ENCODE results near the gene SACS. TPM values are rescaled to one million over a fixed set of nuclear protein-coding genes. Genes with fewer than 3 reads are reported as not detected.

Gene SACS
- total and polyA plus RNA-seq, 2 experiments from 2014 or later: 3.2 to 29.9 TPM

- Histone ChIP-seq H3K4me2 (no peak overlapping the region), H3K27me3 (no peaks in the 10 kb centered on the region), H3K27ac (no peak overlapping the region), H3K4me1 (ENCODE audit: insufficient read depth) (no peaks in the 10 kb centered on the region), H3K79me2 (no peaks in the 10 kb centered on the region), H3K9me2 (replicated peaks; ENCODE audit: insufficient read depth) (no peaks in the 10 kb centered on the region), H3K4me3 (no peak overlapping the region), H3K36me3 (replicated peaks; ENCODE audit: insufficient read depth, low read depth) (no peaks in the 10 kb centered on the region), H3K9me3 (ENCODE audit: low read depth) (no peaks in the 10 kb centered on the region), H4K20me1 (ENCODE audit: insufficient read depth, poor library complexity, severe bottlenecking) (no peaks in the 10 kb centered on the region), H2AFZ (no peak overlapping the region)
- DNase-seq (ENCODE audit: low spot score): no peak
- TF ChIP-seq EZH2phosphoT487 (IDR thresholded peaks at IDR 0.05; ENCODE audit: low read depth, severe bottlenecking, unreplicated experiment) (no peak), EZH2 (IDR thresholded peaks at IDR 0.05; ENCODE audit: borderline replicate concordance) (no peak), CTCF (IDR thresholded peaks at IDR 0.05; ENCODE audit: poor library complexity) (no peak)
- WGBS (ENCODE audit: low lambda C conversion rate, missing lambda C conversion rate): 96% methylated on average over 5 of the region's 5 CpGs
Observed at GRCh38 chr13:23421596-23421995, 11.9 kb downstream of the SACS start.

- 97% methylated on average over 31 of the region's 33 CpGs for WGBS (ENCODE audit: low lambda C conversion rate, missing lambda C conversion rate)
- Histone ChIP-seq H2AFZ (no peak overlapping the region), H4K20me1 (ENCODE audit: insufficient read depth, poor library complexity, severe bottlenecking) (no peaks in the 10 kb centered on the region), H3K9me3 (ENCODE audit: low read depth) (no peaks in the 10 kb centered on the region), H3K79me2 (no peaks in the 10 kb centered on the region), H3K27ac (no peak overlapping the region), H3K4me2 (no peak overlapping the region), H3K36me3 (replicated peaks; ENCODE audit: insufficient read depth, low read depth) (no peaks in the 10 kb centered on the region), H3K27me3 (no peaks in the 10 kb centered on the region), H3K4me1 (ENCODE audit: insufficient read depth) (no peaks in the 10 kb centered on the region), H3K4me3 (no peak overlapping the region), H3K9me2 (replicated peaks; ENCODE audit: insufficient read depth) (no peaks in the 10 kb centered on the region)
- TF ChIP-seq CTCF (IDR thresholded peaks at IDR 0.05; ENCODE audit: poor library complexity): no peak
- TF ChIP-seq EZH2 (IDR thresholded peaks at IDR 0.05; ENCODE audit: borderline replicate concordance): no peak
- TF ChIP-seq EZH2phosphoT487 (IDR thresholded peaks at IDR 0.05; ENCODE audit: low read depth, severe bottlenecking, unreplicated experiment): no peak
- DNase-seq (ENCODE audit: low spot score): no peak
Observed at GRCh38 chr13:23418776-23419683, 14.5 kb downstream of the SACS start.

GRCh38 chr13:23414682-23415081, 18.8 kb downstream of the SACS start:
- Histone ChIP-seq H3K4me3 (no peak overlapping the region), H3K9me2 (replicated peaks; ENCODE audit: insufficient read depth) (no peaks in the 10 kb centered on the region), H3K9me3 (ENCODE audit: low read depth) (no peaks in the 10 kb centered on the region), H4K20me1 (ENCODE audit: insufficient read depth, poor library complexity, severe bottlenecking) (no peaks in the 10 kb centered on the region), H3K27me3 (no peaks in the 10 kb centered on the region), H3K36me3 (replicated peaks; ENCODE audit: insufficient read depth, low read depth) (no peaks in the 10 kb centered on the region), H2AFZ (no peak overlapping the region), H3K4me1 (ENCODE audit: insufficient read depth) (no peaks in the 10 kb centered on the region), H3K4me2 (no peak overlapping the region), H3K79me2 (no peaks in the 10 kb centered on the region), H3K27ac (no peak overlapping the region)
- no peak for DNase-seq (ENCODE audit: low spot score)
- TF ChIP-seq EZH2phosphoT487 (IDR thresholded peaks at IDR 0.05; ENCODE audit: low read depth, severe bottlenecking, unreplicated experiment): no peak
- no peak for TF ChIP-seq EZH2 (IDR thresholded peaks at IDR 0.05; ENCODE audit: borderline replicate concordance)
- 93% methylated on average over 2 of the region's 2 CpGs for WGBS (ENCODE audit: low lambda C conversion rate, missing lambda C conversion rate)

GRCh38 chr13:23411706-23412105, 21.8 kb downstream of the SACS start:
- Histone ChIP-seq H3K4me1 (ENCODE audit: insufficient read depth) (no peaks in the 10 kb centered on the region), H3K79me2 (no peaks in the 10 kb centered on the region), H3K4me2 (no peak overlapping the region), H3K9me2 (replicated peaks; ENCODE audit: insufficient read depth) (no peaks in the 10 kb centered on the region), H2AFZ (no peak overlapping the region), H3K9me3 (ENCODE audit: low read depth) (no peaks in the 10 kb centered on the region), H3K27me3 (no peaks in the 10 kb centered on the region), H3K4me3 (no peak overlapping the region), H3K27ac (no peak overlapping the region), H3K36me3 (replicated peaks; ENCODE audit: insufficient read depth, low read depth) (no peaks in the 10 kb centered on the region), H4K20me1 (ENCODE audit: insufficient read depth, poor library complexity, severe bottlenecking) (no peaks in the 10 kb centered on the region)
- DNase-seq (ENCODE audit: low spot score): no peak
- 92% methylated on average over 10 of the region's 11 CpGs for WGBS (ENCODE audit: low lambda C conversion rate, missing lambda C conversion rate)
- TF ChIP-seq EZH2 (IDR thresholded peaks at IDR 0.05; ENCODE audit: borderline replicate concordance): no peak

Measured in hepatocyte (in vitro differentiated cells).